K562 (cell line): ENCODE measurements around the gene NCKIPSD. TPM values are rescaled to one million over a fixed set of nuclear protein-coding genes. Genes with fewer than 3 reads are reported as not detected.
A peak's percentile ranks its signal among the peaks of the same experiment; 100 is the strongest.

Source experiments
- CCNT2 ChIP-seq: IDR thresholded peaks from 2 replicates; pipeline ENCODE4 v1.6.1; 2011; ENCODE audit warnings: borderline replicate concordance, low read depth, mild to moderate bottlenecking, moderate library complexity, mixed read lengths, low read length; ENCODE audit not compliant: insufficient read length; ENCODE audit errors: extremely low read depth
- E2F1 ChIP-seq: sonication (generic); formaldehyde crosslinking; IDR thresholded peaks from 2 replicates; pipeline ENCODE4 v1.8.1; 2023; ENCODE audit warnings: mild to moderate bottlenecking, missing genetic modification reagents, moderate library complexity
- ELF2 ChIP-seq: fragments of 250-450 bp; sonication (Bioruptor Pico); IDR thresholded peaks from 2 replicates; pipeline ENCODE4 v1.5.0; 2021; ENCODE audit warnings: mild to moderate bottlenecking
- FOXK1 ChIP-seq: sonication (generic); formaldehyde crosslinking; IDR thresholded peaks from 2 replicates; pipeline ENCODE4 v1.8.0; 2022; ENCODE audit warnings: missing genetic modification reagents, mild to moderate bottlenecking, borderline replicate concordance
- HOMEZ ChIP-seq: fragments of 250-450 bp; sonication (Bioruptor Pico); IDR thresholded peaks from 2 replicates; pipeline ENCODE4 v1.4.0; 2020; ENCODE audit warnings: mild to moderate bottlenecking, moderate library complexity
- KAT2B ChIP-seq: IDR thresholded peaks from one replicate; pipeline ENCODE4 v1.6.1; 2012; ENCODE audit warnings: low read depth, mild to moderate bottlenecking, control low read depth, inconsistent platforms, low read length, moderate library complexity
- MAZ ChIP-seq, 2 experiments: fragments of 450-650 bp in 1 of 2; sonication (generic) in 1 of 2; formaldehyde crosslinking; IDR thresholded peaks in 1 of 2; conservative IDR thresholded peaks in 1 of 2; 2 replicates each; pipeline versions ENCODE4 v1.4.0 to v1.5.0; 2020; ENCODE audit warnings: mild to moderate bottlenecking in 1 of 2, missing genetic modification reagents in 1 of 2
- MXI1 ChIP-seq: IDR thresholded peaks from 2 replicates; pipeline ENCODE4 v1.6.1; 2011; ENCODE audit warnings: low read depth, mild to moderate bottlenecking, improper control_type of control experiment, low read length
- NFYB ChIP-seq: IDR thresholded peaks from 2 replicates; pipeline ENCODE4 v1.6.1; 2011; ENCODE audit warnings: mild to moderate bottlenecking, moderate library complexity; ENCODE audit not compliant: insufficient read length; ENCODE audit errors: extremely low read depth
- TCF7 ChIP-seq: sonication (generic); IDR thresholded peaks from 2 replicates; pipeline ENCODE4 v1.6.1; 2016; ENCODE audit warnings: antibody characterized with exemption, borderline replicate concordance
- TOE1 ChIP-seq, 2 experiments: fragments of 450-650 bp in 1 of 2; sonication (generic) in 1 of 2; formaldehyde crosslinking in 1 of 2; IDR thresholded peaks; 2 replicates each; pipeline versions ENCODE4 v1.7.1 to v1.8.0; 2016 to 2022; ENCODE audit warnings: borderline replicate concordance in 2 of 2, mild to moderate bottlenecking in 2 of 2, antibody characterized with exemption in 1 of 2, inconsistent platforms in 1 of 2, low read depth in 1 of 2, missing genetic modification reagents in 1 of 2, moderate library complexity in 1 of 2
- ZNF143 ChIP-seq: sonication (generic); formaldehyde crosslinking; IDR thresholded peaks from 2 replicates; pipeline ENCODE4 v1.9.0; 2022; ENCODE audit warnings: mild to moderate bottlenecking, missing genetic modification reagents
- ZNF274 ChIP-seq: IDR thresholded peaks from 2 replicates; pipeline ENCODE4 v1.6.1; 2011; ENCODE audit warnings: low read depth, mild to moderate bottlenecking, low read length, moderate library complexity, borderline replicate concordance
- ZNF830 ChIP-seq: fragments of 250-450 bp; sonication (Bioruptor Pico); IDR thresholded peaks from 2 replicates; pipeline ENCODE4 v1.5.0; 2021; ENCODE audit warnings: mild to moderate bottlenecking
- polyA plus RNA-seq, 8 experiments: library from polyadenylated mRNA; depleted of rRNA in 4 of 8; stranded (reverse) in 5 of 8; unstranded in 3 of 8; fragments of >200 nt; fragmentation: Nextera tagmentation in 2 of 8; fragmentation: Illumina TruSeq in 1 of 8; extraction: Ambion mirVana in 2 of 8; extraction: Trizol in 1 of 8; gene quantifications; 2 replicates each; pipeline versions ENCODE4 v1.2.1 to v1.2.3, GENCODE V29; 2011 to 2014; ENCODE audit warnings: inconsistent platforms in 1 of 8, missing spikeins in 1 of 8
- total RNA-seq, 7 experiments: library from RNA; depleted of rRNA in 6 of 7; stranded (reverse); fragments of >200 nt in 6 of 7; fragmentation: Illumina TruSeq in 2 of 7; extraction: Trizol in 2 of 7; gene quantifications; 2 replicates each; pipeline versions ENCODE4 v1.2.1 to v1.2.3, GENCODE V29; 2011 to 2021; ENCODE audit warnings: low replicate concordance in 1 of 7
- TF ChIP-seq, protein P1 (sequence below), 2 experiments: fragments of 450-650 bp in 1 of 2; sonication (generic) in 1 of 2; formaldehyde crosslinking in 1 of 2; IDR thresholded peaks in 1 of 2; conservative IDR thresholded peaks in 1 of 2; 2 replicates each; pipeline versions ENCODE4 v1.6.1 to v1.8.1; 2016 to 2023; ENCODE audit warnings: mild to moderate bottlenecking in 2 of 2, moderate library complexity in 2 of 2, inconsistent platforms in 1 of 2, missing genetic modification reagents in 1 of 2
- TF ChIP-seq, protein P2 (sequence below): sonication (generic); formaldehyde crosslinking; IDR thresholded peaks from 2 replicates; pipeline ENCODE4 v1.8.0; 2022; ENCODE audit warnings: mild to moderate bottlenecking, missing genetic modification reagents

NCKIPSD gene
- total and polyA plus RNA-seq, 9 of the 15 experiments (the other 6 are each of a cell fraction or from before 2014, with no cell fraction given) = 0.49 to 24.4 (median 12.3) TPM

DNA sequence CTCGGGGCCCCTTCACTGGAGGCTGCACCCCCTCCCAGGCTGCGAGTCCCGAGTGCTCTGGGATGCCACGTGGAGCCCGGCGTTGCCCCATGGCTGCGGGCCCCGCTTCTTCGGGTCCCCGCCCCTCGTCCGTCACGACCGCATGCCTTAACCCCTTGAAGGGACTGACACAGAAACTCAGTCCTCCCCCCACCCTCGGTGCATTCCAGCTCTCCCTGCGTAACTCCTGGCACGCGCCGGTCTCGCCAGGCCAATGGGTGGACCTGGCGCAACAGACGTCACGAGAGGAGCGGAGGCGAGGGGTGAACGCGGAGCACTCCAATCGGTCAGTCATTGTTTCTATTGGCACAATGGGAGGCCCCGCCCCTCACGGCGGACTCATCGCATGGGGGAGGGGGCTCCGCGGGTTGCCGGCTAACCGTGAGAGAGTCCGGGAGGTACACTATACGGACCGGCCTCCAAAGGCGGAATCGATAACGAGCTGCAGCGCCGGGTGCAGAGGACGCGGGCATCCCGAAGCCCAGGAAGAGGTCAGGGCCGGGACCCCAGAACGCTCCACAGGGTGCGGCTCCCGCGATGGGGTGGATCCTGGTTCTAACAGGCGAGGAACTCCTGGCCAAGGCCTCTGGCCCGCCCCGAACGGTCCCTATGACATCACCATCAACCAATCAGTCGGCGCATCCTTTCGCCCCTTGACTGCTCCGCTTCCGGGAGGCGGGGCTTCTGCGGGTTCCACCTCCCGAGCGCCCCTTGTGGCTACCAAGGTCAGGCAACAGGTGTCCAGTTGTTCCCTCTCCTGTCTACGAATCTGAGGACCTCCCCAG is 22.0 kb downstream of the NCKIPSD start (continued):
- TF ChIP-seq CCNT2 (no peak), ZNF143 (CRISPR knock-in tag) (0 out of 2 replicates have a peak, but pooled peaks have one; percentile 37), NFYB (peak; percentile 58), E2F1 (CRISPR knock-in tag) (peak; percentile 56; the same call in 1 of the 2 replicates), KAT2B (no peak), TCF7 (no peak), FOXK1 (CRISPR knock-in tag) (0 out of 2 replicates have a peak, but pooled peaks have one; percentile 61), ZNF830 (CRISPR knock-in tag) (peak; percentile 81; the same call in 1 of the 2 replicates), MXI1 (peak; percentile 39; the same call in 1 of the 2 replicates), ELF2 (CRISPR knock-in tag) (peak; percentile 89), TOE1 (IDR thresholded peaks at IDR 0.05; ENCODE audit: borderline replicate concordance) (no peak; the same call in none of the 2 replicates), TOE1 (CRISPR knock-in tag; IDR thresholded peaks at IDR 0.05; ENCODE audit: borderline replicate concordance, low read depth) (no peak), HOMEZ (CRISPR knock-in tag) (no peak), MAZ (CRISPR knock-in tag; conservative IDR thresholded peaks at IDR 0.05 in 1 of 2, IDR thresholded peaks at IDR 0.05 in 1 of 2) (peak; percentile 81 to 85), ZNF274 (no peak)
- TF ChIP-seq, protein P1, sequence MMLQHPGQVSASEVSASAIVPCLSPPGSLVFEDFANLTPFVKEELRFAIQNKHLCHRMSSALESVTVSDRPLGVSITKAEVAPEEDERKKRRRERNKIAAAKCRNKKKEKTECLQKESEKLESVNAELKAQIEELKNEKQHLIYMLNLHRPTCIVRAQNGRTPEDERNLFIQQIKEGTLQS (IDR thresholded peaks at IDR 0.05) = peak; percentile 91
- TF ChIP-seq, protein P1 (CRISPR knock-in tag; conservative IDR thresholded peaks at IDR 0.05) = no peak
- TF ChIP-seq, protein P2, sequence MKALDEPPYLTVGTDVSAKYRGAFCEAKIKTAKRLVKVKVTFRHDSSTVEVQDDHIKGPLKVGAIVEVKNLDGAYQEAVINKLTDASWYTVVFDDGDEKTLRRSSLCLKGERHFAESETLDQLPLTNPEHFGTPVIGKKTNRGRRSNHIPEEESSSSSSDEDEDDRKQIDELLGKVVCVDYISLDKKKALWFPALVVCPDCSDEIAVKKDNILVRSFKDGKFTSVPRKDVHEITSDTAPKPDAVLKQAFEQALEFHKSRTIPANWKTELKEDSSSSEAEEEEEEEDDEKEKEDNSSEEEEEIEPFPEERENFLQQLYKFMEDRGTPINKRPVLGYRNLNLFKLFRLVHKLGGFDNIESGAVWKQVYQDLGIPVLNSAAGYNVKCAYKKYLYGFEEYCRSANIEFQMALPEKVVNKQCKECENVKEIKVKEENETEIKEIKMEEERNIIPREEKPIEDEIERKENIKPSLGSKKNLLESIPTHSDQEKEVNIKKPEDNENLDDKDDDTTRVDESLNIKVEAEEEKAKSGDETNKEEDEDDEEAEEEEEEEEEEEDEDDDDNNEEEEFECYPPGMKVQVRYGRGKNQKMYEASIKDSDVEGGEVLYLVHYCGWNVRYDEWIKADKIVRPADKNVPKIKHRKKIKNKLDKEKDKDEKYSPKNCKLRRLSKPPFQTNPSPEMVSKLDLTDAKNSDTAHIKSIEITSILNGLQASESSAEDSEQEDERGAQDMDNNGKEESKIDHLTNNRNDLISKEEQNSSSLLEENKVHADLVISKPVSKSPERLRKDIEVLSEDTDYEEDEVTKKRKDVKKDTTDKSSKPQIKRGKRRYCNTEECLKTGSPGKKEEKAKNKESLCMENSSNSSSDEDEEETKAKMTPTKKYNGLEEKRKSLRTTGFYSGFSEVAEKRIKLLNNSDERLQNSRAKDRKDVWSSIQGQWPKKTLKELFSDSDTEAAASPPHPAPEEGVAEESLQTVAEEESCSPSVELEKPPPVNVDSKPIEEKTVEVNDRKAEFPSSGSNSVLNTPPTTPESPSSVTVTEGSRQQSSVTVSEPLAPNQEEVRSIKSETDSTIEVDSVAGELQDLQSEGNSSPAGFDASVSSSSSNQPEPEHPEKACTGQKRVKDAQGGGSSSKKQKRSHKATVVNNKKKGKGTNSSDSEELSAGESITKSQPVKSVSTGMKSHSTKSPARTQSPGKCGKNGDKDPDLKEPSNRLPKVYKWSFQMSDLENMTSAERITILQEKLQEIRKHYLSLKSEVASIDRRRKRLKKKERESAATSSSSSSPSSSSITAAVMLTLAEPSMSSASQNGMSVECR (CRISPR knock-in tag) = no peak
